CD4-positive, alpha-beta memory T cell (primary cell): Measurements from ENCODE around the gene ARHGAP9. TPM values are rescaled to one million over a fixed set of nuclear protein-coding genes. Genes with fewer than 3 reads are reported as not detected.

Experiments used
- CTCF ChIA-PET: fragments of 350-600 bp; sonication (Branson Sonifier 250); formaldehyde crosslinking; loops from one replicate; lab custom pipeline; 2021; ENCODE audit warnings: inconsistent platforms; ENCODE audit not compliant: partially characterized antibody; lab: Charles Lee
- POLR2A ChIA-PET: fragments of 350-600 bp; sonication (Branson Sonifier 250); formaldehyde crosslinking; loops from one replicate; lab custom pipeline; 2021; ENCODE audit not compliant: partially characterized antibody; lab: Charles Lee
- DNase-seq, 5 donors: peaks; one replicate each; pipeline versions ENCODE4 v3.0.0 to v3.0.0-alpha.2; 2020 to 2022; ENCODE audit warnings: mixed read lengths in 1 of 5
- H3K27ac ChIP-seq: one replicate; pipeline ENCODE4 v1.7.0; 2013; ENCODE audit warnings: low read depth, low read length
- H3K27me3 ChIP-seq: 2 replicates; pipeline ENCODE4 v1.7.0; 2013; ENCODE audit warnings: mild to moderate bottlenecking, low read length, moderate library complexity; ENCODE audit not compliant: insufficient read depth
- H3K36me3 ChIP-seq: 2 replicates; pipeline ENCODE4 v1.7.0; 2013; ENCODE audit warnings: mild to moderate bottlenecking, low read length, moderate library complexity; ENCODE audit not compliant: insufficient read depth
- H3K4me1 ChIP-seq: 2 replicates; pipeline ENCODE4 v1.7.0; 2013; ENCODE audit warnings: mild to moderate bottlenecking, low read length, moderate library complexity; ENCODE audit not compliant: insufficient read depth
- H3K4me3 ChIP-seq, 2 donors: one replicate each; pipeline ENCODE4 v1.7.0; 2013; ENCODE audit warnings: low read length in 2 of 2, mild to moderate bottlenecking in 1 of 2
- H3K9me3 ChIP-seq, 2 donors: one replicate each; pipeline ENCODE4 v1.7.0; 2013; ENCODE audit warnings: low read length in 2 of 2, control low read depth in 1 of 2; ENCODE audit not compliant: control insufficient read depth in 1 of 2
- H3K27ac Mint-ChIP-seq, 7 donors: one replicate each; pipeline ENCODE4 v1.8.0; 2020 to 2021; ENCODE audit warnings: mixed read lengths in 7 of 7, mild to moderate bottlenecking in 6 of 7, inconsistent platforms in 3 of 7, moderate library complexity in 3 of 7
- H3K27me3 Mint-ChIP-seq, 2 donors: one replicate each; pipeline ENCODE4 v1.8.0; 2020 to 2021; ENCODE audit warnings: mixed read lengths in 2 of 2
- H3K36me3 Mint-ChIP-seq, 2 donors: one replicate each; pipeline ENCODE4 v1.8.0; 2020 to 2021; ENCODE audit warnings: mixed read lengths in 2 of 2, inconsistent platforms in 1 of 2, mild to moderate bottlenecking in 1 of 2
- H3K4me1 Mint-ChIP-seq, 4 donors: one replicate each; pipeline ENCODE4 v1.8.0; 2020 to 2021; ENCODE audit warnings: mixed read lengths in 4 of 4, mild to moderate bottlenecking in 1 of 4
- H3K4me3 Mint-ChIP-seq, 8 donors: one replicate each; pipeline ENCODE4 v1.8.0; 2020 to 2021; ENCODE audit warnings: mixed read lengths in 8 of 8, mild to moderate bottlenecking in 7 of 8, moderate library complexity in 6 of 8, inconsistent platforms in 3 of 8
- H3K9me3 Mint-ChIP-seq, 8 donors: one replicate each; pipeline ENCODE4 v1.8.0; 2020 to 2021; ENCODE audit warnings: mixed read lengths in 8 of 8, mild to moderate bottlenecking in 5 of 8, inconsistent platforms in 3 of 8, moderate library complexity in 1 of 8
- intact Hi-C: fragments of 100-400 bp; cut with micrococcal nuclease; formaldehyde crosslinking; loops from one replicate; pipeline ENCODE4 v1.15.1; 2023
- polyA plus RNA-seq, 2 donors: library from polyadenylated mRNA; unstranded; fragments of 300-500 nt; fragmentation: Illumina TruSeq; gene quantifications; one replicate each; pipeline ENCODE4 v1.2.3, GENCODE V29; 2021
- total RNA-seq, 2 experiments: library from RNA; stranded (reverse); gene quantifications; one replicate each; pipeline ENCODE4 v1.2.3, GENCODE V29; 2021

Gene ARHGAP9
- total RNA-seq (100 to 1,000 TPM; 266 to 278 TPM), polyA plus RNA-seq (100 to 1,000 TPM; 206 to 216 TPM)

- peaks cover 16 to 29% of the 10 kb centered on the region in 2 donors for H3K36me3 Mint-ChIP-seq
- peaks cover 44 to 73% (median 57%) of the 10 kb centered on the region in 4 donors for H3K4me1 Mint-ChIP-seq
- H3K4me1 ChIP-seq = peaks cover 56% of the 10 kb centered on the region
- no peaks in the 10 kb centered on the region for H3K9me3 ChIP-seq
- intact Hi-C loops = loop anchor here (1.0 to 5.0 kb wide), 3 partner anchors 8 to 263 kb away; partner anchors contain the start of gene DDIT3
- H3K27ac Mint-ChIP-seq = peak within 1 kb of the TSS; percentile 98 to 100 (median 99)
- no peaks in the 10 kb centered on the region for H3K27me3 Mint-ChIP-seq
- peak; percentile 83 to 90 (median 86) for DNase-seq
- ChIA-PET POLR2A (interaction anchor here (0.6 to 10.2 kb wide), 22 partner anchors 9 to 401 kb away, joined by 3 to 225 read pairs (median 5); partner anchors contain the start of genes DCTN2, DDIT3, GLI1 and MARS1), CTCF (interaction anchor here (0.6 to 10.7 kb wide), 5 partner anchors 11 to 47 kb away, joined by 3 to 204 read pairs (median 4); partner anchors contain the start of genes GLI1 and INHBE)
- H3K4me3 ChIP-seq = peak within 1 kb of the TSS; percentile 91 to 97
- no peaks in the 10 kb centered on the region for H3K27me3 ChIP-seq
- H3K36me3 ChIP-seq = peaks cover 6% of the 10 kb centered on the region
- H3K4me3 Mint-ChIP-seq = peak within 1 kb of the TSS; percentile 89 to 99 (median 98)
- H3K27ac ChIP-seq = peak within 1 kb of the TSS; percentile 86
- peaks cover 0 to 3% (median 0%) of the 10 kb centered on the region in 8 donors for H3K9me3 Mint-ChIP-seq
These were observed at the start of gene ARHGAP9 for GRCh38 chr12:57479376-57480115. Gene ARHGAP9 (minus strand): TSS chr12:57479866. CDS start chr12:57479406, 460 bp downstream.

GRCh38 chr12:57528831-57529555 is 49.3 kb upstream of the ARHGAP9 start:
- no peaks in the 10 kb centered on the region for H3K9me3 ChIP-seq
- intact Hi-C loops = no loop called here
- CTCF ChIA-PET = interaction anchor here (0.6 kb wide), 1 partner anchor 105 kb away, joined by 4 read pairs; no protein-coding TSS in a partner anchor
- POLR2A ChIA-PET = interaction anchor here (1.0 to 1.3 kb wide), 4 partner anchors 10 to 50 kb away, joined by 3 to 6 read pairs (median 4); partner anchors contain the start of gene DCTN2
- Mint-ChIP-seq H3K36me3 (peaks cover 23 to 78% of the 10 kb centered on the region in 2 donors), H3K4me3 (peak overlapping the region in 1 of 8 donors; percentile 7), H3K9me3 (no peaks in the 10 kb centered on the region), H3K4me1 (peaks cover 8 to 14% (median 10%) of the 10 kb centered on the region in 4 donors), H3K27me3 (no peaks in the 10 kb centered on the region), H3K27ac (peak overlapping the region in 6 of 7 donors; percentile 25 to 85 (median 57))
- no peak overlapping the region for H3K27ac ChIP-seq
- DNase-seq = no peak
- no peak overlapping the region for H3K4me3 ChIP-seq
- peaks cover 66% of the 10 kb centered on the region for H3K36me3 ChIP-seq
- H3K27me3 ChIP-seq = no peaks in the 10 kb centered on the region
- H3K4me1 ChIP-seq = peaks cover 16% of the 10 kb centered on the region

- H3K36me3 Mint-ChIP-seq = peaks cover 21 to 80% of the 10 kb centered on the region in 2 donors
- Histone ChIP-seq H3K4me3 (no peak overlapping the region), H3K9me3 (no peaks in the 10 kb centered on the region), H3K27me3 (no peaks in the 10 kb centered on the region), H3K36me3 (peaks cover 60% of the 10 kb centered on the region), H3K27ac (no peak overlapping the region), H3K4me1 (peaks cover 24% of the 10 kb centered on the region)
- H3K9me3 Mint-ChIP-seq = no peaks in the 10 kb centered on the region
- H3K27ac Mint-ChIP-seq = peak overlapping the region in 1 of 7 donors; percentile 59
- ChIA-PET CTCF (interaction anchor here (0.9 kb wide), 1 partner anchor 54 kb away, joined by 3 read pairs; no protein-coding TSS in a partner anchor), POLR2A (interaction anchor here (1.2 to 1.3 kb wide), 2 partner anchors 12 to 19 kb away, joined by 3 to 6 read pairs; partner anchors contain the start of gene DCTN2)
- no peak for DNase-seq
- no peaks in the 10 kb centered on the region for H3K27me3 Mint-ChIP-seq
- H3K4me1 Mint-ChIP-seq = peaks cover 14 to 23% (median 18%) of the 10 kb centered on the region in 4 donors
- intact Hi-C loops = no loop called here
- no peak overlapping the region for H3K4me3 Mint-ChIP-seq
These were observed 48.5 kb upstream of the ARHGAP9 start for GRCh38 chr12:57528176-57528575.

GRCh38 chr12:57527184-57527583 is 47.5 kb upstream of the ARHGAP9 start:
- intact Hi-C loops = no loop called here
- no peak overlapping the region for H3K27ac ChIP-seq

GRCh38 chr12:57526477-57527126 is 46.9 kb upstream of the ARHGAP9 start:
- no peak for DNase-seq
- ChIA-PET POLR2A (interaction anchor here (1.5 kb wide), 1 partner anchor 12 kb away, joined by 6 read pairs; no protein-coding TSS in a partner anchor), CTCF (interaction anchor here (0.5 to 1.6 kb wide), 5 partner anchors 39 to 1264 kb away, joined by 3 to 6 read pairs (median 4); partner anchors contain the start of gene GLI1)
- Mint-ChIP-seq H3K27ac (peak overlapping the region in 3 of 7 donors; percentile 15 to 77 (median 32)), H3K4me1 (peaks cover 20 to 31% (median 25%) of the 10 kb centered on the region in 4 donors), H3K27me3 (peaks cover 0 to 2% of the 10 kb centered on the region in 2 donors), H3K36me3 (peaks cover 5 to 72% of the 10 kb centered on the region in 2 donors), H3K4me3 (no peak overlapping the region), H3K9me3 (peaks cover 0 to under 1% (median 0%) of the 10 kb centered on the region in 8 donors)
- intact Hi-C loops = no loop called here
- H3K27ac ChIP-seq = no peak overlapping the region
- peaks cover 44% of the 10 kb centered on the region for H3K36me3 ChIP-seq
- H3K4me1 ChIP-seq = peaks cover 33% of the 10 kb centered on the region
- H3K9me3 ChIP-seq = no peaks in the 10 kb centered on the region
- H3K4me3 ChIP-seq = no peak overlapping the region
- H3K27me3 ChIP-seq = no peaks in the 10 kb centered on the region

More at GRCh38 chr12:57527184-57527583, 47.5 kb upstream of the ARHGAP9 start:
- H3K4me1 Mint-ChIP-seq = peaks cover 14 to 26% (median 20%) of the 10 kb centered on the region in 4 donors
- H3K4me3 Mint-ChIP-seq = no peak overlapping the region
- peak overlapping the region in 4 of 7 donors; percentile 2 to 56 (median 42) for H3K27ac Mint-ChIP-seq
- Histone ChIP-seq H3K4me3 (no peak overlapping the region), H3K36me3 (peaks cover 50% of the 10 kb centered on the region), H3K27me3 (no peaks in the 10 kb centered on the region), H3K4me1 (peaks cover 27% of the 10 kb centered on the region), H3K9me3 (no peaks in the 10 kb centered on the region)
- no peaks in the 10 kb centered on the region for H3K9me3 Mint-ChIP-seq
- POLR2A ChIA-PET = interaction anchor here (1.5 kb wide), 1 partner anchor 11 kb away, joined by 6 read pairs; no protein-coding TSS in a partner anchor
- H3K27me3 Mint-ChIP-seq = no peaks in the 10 kb centered on the region
- no peak for DNase-seq
- H3K36me3 Mint-ChIP-seq = peaks cover 11 to 73% of the 10 kb centered on the region in 2 donors
- CTCF ChIA-PET = interaction anchor here (0.6 to 1.6 kb wide), 4 partner anchors 40 to 68 kb away, joined by 3 to 6 read pairs (median 5); partner anchors contain the start of gene GLI1
